Measurements from ENCODE around the gene DIP2C. TPM values are rescaled to one million over a fixed set of nuclear protein-coding genes. Genes with fewer than 3 reads are reported as not detected.
"Not testable (repeated sequence)": the region's sequence is repeated elsewhere in the genome, so short reads cannot be mapped to it uniquely, and the experiment has no call there.

The DIP2C gene
- total RNA-seq, 1 experiment from 2014 or later = 11.0 TPM

DNA sequence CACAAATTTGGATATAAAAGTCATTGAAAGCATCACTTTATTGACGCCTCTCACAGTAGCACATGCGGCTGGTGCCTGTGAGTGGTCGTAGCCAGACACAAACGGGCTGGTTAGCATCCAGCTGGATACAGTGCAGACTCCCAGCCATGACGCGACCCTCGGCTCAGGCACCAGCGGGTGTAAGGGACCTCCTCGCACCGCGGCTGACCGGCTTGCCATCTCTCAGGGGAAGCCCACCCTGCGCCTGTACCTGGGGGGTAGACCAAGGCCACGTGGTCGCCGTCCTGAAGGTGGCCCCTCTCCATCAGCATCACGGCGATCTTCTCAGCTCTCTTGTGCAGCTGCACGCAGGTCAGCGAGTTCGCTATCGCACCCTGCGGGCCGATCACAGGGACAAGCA, 340.4 kb downstream of the DIP2C start:
- H3K4me1 Mint-ChIP-seq (ENCODE audit: low read depth, unreplicated experiment) = no peaks in the 10 kb centered on the region
- H3K9me3 Mint-ChIP-seq (ENCODE audit: low read depth, unreplicated experiment) = peaks cover 3% of the 10 kb centered on the region
- intact Hi-C loops (cut with micrococcal nuclease; ENCODE audit: unreplicated experiment) = no loop called here
- H3K36me3 Mint-ChIP-seq (ENCODE audit: insufficient read depth, unreplicated experiment) = peaks cover 11% of the 10 kb centered on the region
- H3K27me3 Mint-ChIP-seq (ENCODE audit: unreplicated experiment) = no peaks in the 10 kb centered on the region
- no peak for DNase-seq
- no peak overlapping the region for H3K27ac Mint-ChIP-seq (ENCODE audit: unreplicated experiment)
- CTCF ChIA-PET = no interaction called here
- no peak for TF ChIP-seq CTCF (IDR thresholded peaks at IDR 0.05; ENCODE audit: unreplicated experiment)
- no TSS peak for BruUV-seq (replicated peaks)
- no peak overlapping the region for H3K4me3 Mint-ChIP-seq (ENCODE audit: low read depth, unreplicated experiment)

DNA sequence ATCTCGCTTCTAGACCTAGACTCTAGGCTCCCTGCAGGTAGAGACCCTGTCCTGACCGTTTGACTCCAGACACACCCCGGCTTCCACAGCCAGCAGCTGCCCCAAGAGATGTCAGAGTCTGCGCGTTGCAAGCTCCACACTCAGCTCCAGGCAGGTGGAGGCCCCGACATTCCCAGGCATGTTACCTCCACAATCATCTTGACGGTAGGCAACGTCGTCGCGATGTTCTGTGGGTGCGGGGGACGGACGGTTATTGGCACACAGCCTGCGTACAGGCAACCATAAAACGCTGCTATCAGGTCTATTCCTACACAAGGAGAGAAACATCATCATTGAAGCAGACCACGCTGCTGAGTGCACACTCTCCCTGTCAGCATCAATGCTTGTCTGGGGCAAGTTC, 341.0 kb downstream of the DIP2C start:
- Mint-ChIP-seq H3K27ac (ENCODE audit: unreplicated experiment) (no peak overlapping the region), H3K27me3 (ENCODE audit: unreplicated experiment) (no peaks in the 10 kb centered on the region), H3K9me3 (ENCODE audit: low read depth, unreplicated experiment) (peaks cover 3% of the 10 kb centered on the region), H3K4me1 (ENCODE audit: low read depth, unreplicated experiment) (no peaks in the 10 kb centered on the region), H3K4me3 (ENCODE audit: low read depth, unreplicated experiment) (no peak overlapping the region), H3K36me3 (ENCODE audit: insufficient read depth, unreplicated experiment) (peaks cover 11% of the 10 kb centered on the region)
- no peak for DNase-seq
- CTCF ChIA-PET = no interaction called here
- no peak for TF ChIP-seq CTCF (IDR thresholded peaks at IDR 0.05; ENCODE audit: unreplicated experiment)
- BruUV-seq (replicated peaks) = no TSS peak
- intact Hi-C loops (cut with micrococcal nuclease; ENCODE audit: unreplicated experiment) = no loop called here

DNA sequence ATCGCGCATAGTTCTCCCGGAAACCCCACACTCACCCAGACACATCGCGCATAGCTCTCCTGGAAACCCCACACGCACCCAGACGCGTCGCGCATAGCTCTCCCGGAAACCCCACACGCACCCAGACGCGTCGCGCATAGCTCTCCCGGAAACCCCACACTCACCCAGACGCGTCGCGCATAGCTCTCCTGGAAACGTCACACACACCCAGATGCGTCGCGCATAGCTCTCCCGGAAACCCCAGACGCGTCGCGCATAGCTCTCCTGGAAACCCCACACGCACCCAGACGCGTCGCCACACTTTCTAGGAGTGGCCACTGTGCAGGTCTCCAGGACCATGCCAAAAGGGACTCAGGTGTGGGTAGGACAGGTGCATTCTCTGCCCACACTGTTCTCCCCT, 341.7 kb downstream of the DIP2C start:
- H3K27me3 Mint-ChIP-seq (ENCODE audit: unreplicated experiment); H3K27ac Mint-ChIP-seq (ENCODE audit: unreplicated experiment); H3K4me1 Mint-ChIP-seq (ENCODE audit: low read depth, unreplicated experiment); BruUV-seq (replicated peaks); H3K9me3 Mint-ChIP-seq (ENCODE audit: low read depth, unreplicated experiment); DNase-seq; H3K4me3 Mint-ChIP-seq (ENCODE audit: low read depth, unreplicated experiment); intact Hi-C loops (cut with micrococcal nuclease; ENCODE audit: unreplicated experiment): not testable (repeated sequence)
- CTCF ChIA-PET = interaction anchor here (0.7 kb wide), 1 partner anchor 267 kb away, joined by 3 read pairs; no protein-coding TSS in a partner anchor
- peaks cover 11% of the 10 kb centered on the region for H3K36me3 Mint-ChIP-seq (ENCODE audit: insufficient read depth, unreplicated experiment)

DNA sequence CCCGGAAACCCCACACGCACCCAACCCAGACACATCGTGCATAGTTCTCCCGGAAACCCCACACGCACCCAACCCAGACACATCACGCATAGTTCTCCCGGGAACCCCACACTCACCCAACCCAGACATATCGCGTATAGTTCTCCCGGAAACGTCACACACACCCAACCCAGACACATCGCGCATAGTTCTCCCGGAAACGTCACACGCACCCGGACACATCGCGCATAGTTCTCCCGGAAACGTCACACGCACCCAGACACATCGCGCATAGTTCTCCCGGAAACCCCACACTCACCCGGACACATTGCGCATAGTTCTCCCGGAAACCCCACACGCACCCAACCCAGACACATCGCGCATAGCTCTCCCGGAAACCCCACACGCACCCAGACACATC, 342.3 kb downstream of the DIP2C start:
- H3K9me3 Mint-ChIP-seq (ENCODE audit: low read depth, unreplicated experiment); H3K4me3 Mint-ChIP-seq (ENCODE audit: low read depth, unreplicated experiment); intact Hi-C loops (cut with micrococcal nuclease; ENCODE audit: unreplicated experiment); BruUV-seq (replicated peaks); CTCF ChIA-PET; DNase-seq; H3K4me1 Mint-ChIP-seq (ENCODE audit: low read depth, unreplicated experiment); H3K27ac Mint-ChIP-seq (ENCODE audit: unreplicated experiment); H3K27me3 Mint-ChIP-seq (ENCODE audit: unreplicated experiment): not testable (repeated sequence)
- H3K36me3 Mint-ChIP-seq (ENCODE audit: insufficient read depth, unreplicated experiment) = peaks cover 11% of the 10 kb centered on the region

DNA sequence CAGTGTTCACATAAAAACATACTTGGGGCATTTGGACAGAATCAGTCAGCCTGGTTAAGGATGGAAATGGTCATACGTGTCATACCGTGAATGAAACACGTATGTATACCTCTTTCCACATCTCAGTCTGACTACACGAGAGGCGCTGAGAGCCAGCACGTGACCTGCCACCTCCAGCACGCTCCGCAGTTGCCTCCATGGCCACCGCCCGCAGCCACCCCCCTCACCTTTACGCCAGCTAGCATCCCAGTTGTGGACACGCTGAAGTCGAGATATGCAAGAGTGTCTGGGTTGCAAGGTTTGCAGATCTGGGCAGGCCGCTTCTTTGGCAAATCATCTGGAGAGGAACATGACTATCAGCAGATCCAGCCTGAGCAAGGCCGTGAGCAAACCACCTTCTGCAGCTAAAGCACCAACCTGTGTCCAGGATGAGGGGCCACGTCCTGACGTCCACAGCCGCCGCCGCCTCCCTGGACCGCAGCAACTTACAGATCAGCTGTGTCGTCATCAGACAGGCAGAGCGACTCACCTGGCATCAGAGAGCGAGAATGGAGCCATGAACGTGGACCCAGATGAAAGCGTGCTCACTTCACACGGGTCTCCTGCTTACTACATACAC, 344.8 kb downstream of the DIP2C start:
- no peak for DNase-seq
- H3K27ac Mint-ChIP-seq (ENCODE audit: unreplicated experiment) = no peak overlapping the region
- no peak for TF ChIP-seq CTCF (IDR thresholded peaks at IDR 0.05; ENCODE audit: unreplicated experiment)
- H3K4me3 Mint-ChIP-seq (ENCODE audit: low read depth, unreplicated experiment) = no peak overlapping the region
- H3K36me3 Mint-ChIP-seq (ENCODE audit: insufficient read depth, unreplicated experiment) = peaks cover 11% of the 10 kb centered on the region
- no peaks in the 10 kb centered on the region for H3K27me3 Mint-ChIP-seq (ENCODE audit: unreplicated experiment)
- H3K4me1 Mint-ChIP-seq (ENCODE audit: low read depth, unreplicated experiment) = no peaks in the 10 kb centered on the region
- H3K9me3 Mint-ChIP-seq (ENCODE audit: low read depth, unreplicated experiment) = peaks cover 3% of the 10 kb centered on the region
- intact Hi-C loops (cut with micrococcal nuclease; ENCODE audit: unreplicated experiment) = no loop called here
- CTCF ChIA-PET = no interaction called here
- no TSS peak for BruUV-seq (replicated peaks)

Measured in Calu3 (cell line).